Activated CD8-positive, alpha-beta memory T cell treated with anti-CD3 and anti-CD28 coated beads, Interleukin-2, amount 10 ng/mL, durations not matched to agents 7 days and 5 days (primary cell): ENCODE data around the gene ROR2. TPM values are rescaled to one million over a fixed set of nuclear protein-coding genes. Genes with fewer than 3 reads are reported as not detected.

ENCODE experiments used
- ATAC-seq: fragments of 150-1000 bp; cut with Tn5 transposase; one replicate; pipeline ENCODE4 v1.10.0; 2021; ENCODE audit warnings: moderate library complexity
- CTCF ChIA-PET: fragments of 350-600 bp; sonication (Branson Sonifier 250); formaldehyde crosslinking; loops from one replicate; lab custom pipeline; 2021; ENCODE audit warnings: antibody characterized with exemption; lab: Charles Lee
- DNase-seq: peaks from one replicate; pipeline ENCODE4 v3.0.0-alpha.2; 2020
- H3K27ac Mint-ChIP-seq: one replicate; pipeline ENCODE4 v1.8.0; 2021; ENCODE audit warnings: mild to moderate bottlenecking, mixed read lengths
- H3K27me3 Mint-ChIP-seq: one replicate; pipeline ENCODE4 v1.8.0; 2021; ENCODE audit warnings: mixed read lengths
- H3K36me3 Mint-ChIP-seq: one replicate; pipeline ENCODE4 v1.8.0; 2021; ENCODE audit warnings: mild to moderate bottlenecking, mixed read lengths
- H3K4me1 Mint-ChIP-seq: one replicate; pipeline ENCODE4 v1.8.0; 2021; ENCODE audit warnings: mixed read lengths
- H3K4me3 Mint-ChIP-seq: one replicate; pipeline ENCODE4 v1.8.0; 2021; ENCODE audit warnings: mild to moderate bottlenecking, moderate library complexity, mixed read lengths
- H3K9me3 Mint-ChIP-seq: one replicate; pipeline ENCODE4 v1.8.0; 2022; ENCODE audit warnings: low read depth, mixed read lengths
- total RNA-seq, 2 experiments: library from RNA; stranded (reverse); gene quantifications; one replicate each; pipeline ENCODE4 v1.2.3, GENCODE V29; 2021

Gene ROR2
- total RNA-seq, 2 experiments from 2014 or later = 3.0 to 3.2 TPM

- CTCF ChIA-PET = no interaction called here
- H3K9me3 Mint-ChIP-seq = no peaks in the 10 kb centered on the region
- DNase-seq (no peak), ATAC-seq (no peak)
- peaks cover 47% of the 10 kb centered on the region for H3K27me3 Mint-ChIP-seq
- no peak overlapping the region for H3K4me3 Mint-ChIP-seq
- no peak overlapping the region for H3K27ac Mint-ChIP-seq
- H3K36me3 Mint-ChIP-seq = no peaks in the 10 kb centered on the region
- H3K4me1 Mint-ChIP-seq = peaks cover 12% of the 10 kb centered on the region
Observed at GRCh38 chr9:91886414-91887076, 63.5 kb downstream of the ROR2 start.

DNA sequence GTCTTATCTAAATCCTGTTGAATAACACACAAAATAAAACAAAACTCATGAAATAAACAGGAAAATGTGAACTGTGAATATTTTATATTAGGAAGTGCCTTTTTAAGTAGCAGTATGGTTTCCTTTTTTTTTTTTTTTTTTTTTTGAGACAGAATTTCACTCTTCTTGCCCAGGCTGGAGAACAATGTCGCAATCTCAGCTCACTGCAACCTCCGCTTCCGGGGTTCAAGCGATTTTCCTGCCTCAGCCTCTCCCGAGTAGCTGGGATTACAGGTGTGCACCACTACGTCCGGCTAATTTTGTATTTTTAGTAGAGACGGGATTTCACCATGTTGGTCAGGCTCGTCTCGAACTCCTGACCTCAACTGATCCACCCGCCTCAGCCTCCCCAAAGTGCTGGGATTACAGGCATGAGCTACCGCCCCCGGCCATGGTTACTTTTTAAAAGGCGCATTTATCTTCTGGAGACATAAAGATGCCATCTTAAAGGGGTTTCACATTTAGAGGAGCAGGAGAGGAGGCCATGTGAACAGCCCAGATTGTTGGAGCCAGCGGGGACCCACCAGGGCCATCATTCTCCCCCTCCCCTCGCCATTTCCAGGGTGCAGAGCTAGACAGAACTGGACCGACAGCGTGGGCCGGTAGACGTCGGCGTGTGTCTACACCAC is 64.1 kb downstream of the ROR2 start:
- DNase-seq = no peak
- Mint-ChIP-seq H3K27me3 (peaks cover 48% of the 10 kb centered on the region), H3K27ac (no peak overlapping the region), H3K4me1 (peaks cover 12% of the 10 kb centered on the region), H3K36me3 (no peaks in the 10 kb centered on the region), H3K4me3 (no peak overlapping the region), H3K9me3 (no peaks in the 10 kb centered on the region)
- no peak for ATAC-seq
- CTCF ChIA-PET = no interaction called here

- Mint-ChIP-seq H3K4me3 (no peak overlapping the region), H3K36me3 (no peaks in the 10 kb centered on the region), H3K4me1 (peaks cover 12% of the 10 kb centered on the region), H3K9me3 (no peaks in the 10 kb centered on the region), H3K27me3 (peaks cover 44% of the 10 kb centered on the region), H3K27ac (no peak overlapping the region)
- no peak for DNase-seq
- CTCF ChIA-PET = no interaction called here
- ATAC-seq = no peak
Observed at GRCh38 chr9:91884696-91885687, 65.0 kb downstream of the ROR2 start.

DNA sequence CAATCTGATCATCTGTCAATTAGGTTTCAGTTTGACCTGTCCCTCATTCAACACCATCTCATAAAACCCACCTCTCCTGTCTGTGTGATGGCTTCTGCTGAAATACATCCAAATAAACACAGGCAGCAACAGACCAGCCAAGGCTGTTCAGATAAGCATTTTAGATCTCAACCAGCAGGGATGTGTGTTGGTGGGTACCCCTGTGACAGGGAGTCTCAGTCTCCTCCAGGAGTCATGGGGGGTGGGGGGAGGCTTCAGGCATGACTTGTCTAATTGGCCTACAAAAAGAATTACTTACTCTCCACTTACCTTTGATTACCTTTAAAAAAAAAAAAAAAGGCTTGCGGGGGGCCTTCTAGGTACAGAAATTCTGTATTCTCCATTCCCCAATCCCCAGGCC is 65.9 kb downstream of the ROR2 start:
- peaks cover 12% of the 10 kb centered on the region for H3K4me1 Mint-ChIP-seq
- H3K4me3 Mint-ChIP-seq = no peak overlapping the region
- no peaks in the 10 kb centered on the region for H3K36me3 Mint-ChIP-seq
- CTCF ChIA-PET = no interaction called here
- peaks cover 44% of the 10 kb centered on the region for H3K27me3 Mint-ChIP-seq
- ATAC-seq (no peak), DNase-seq (no peak)
- H3K27ac Mint-ChIP-seq = no peak overlapping the region
- no peaks in the 10 kb centered on the region for H3K9me3 Mint-ChIP-seq

DNA sequence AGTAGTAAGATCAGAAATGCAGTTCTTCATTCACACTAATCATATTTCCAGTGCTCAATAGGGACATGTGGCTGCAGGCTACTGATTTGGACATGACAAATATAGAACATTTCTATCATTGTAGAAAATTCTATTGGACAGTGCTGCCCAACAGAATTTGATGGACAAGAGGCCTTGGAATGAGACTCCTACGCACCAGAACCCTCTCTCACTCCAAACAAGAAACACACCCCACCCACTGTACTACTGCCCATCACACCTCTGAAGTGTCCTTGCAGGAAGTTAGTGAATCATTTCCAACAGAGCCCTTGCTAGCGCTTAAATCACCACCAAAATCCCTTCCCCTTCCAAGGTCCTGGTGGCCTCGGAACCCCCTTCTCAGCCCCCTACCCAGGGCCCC is 66.5 kb downstream of the ROR2 start:
- Mint-ChIP-seq H3K27ac (no peak overlapping the region), H3K9me3 (no peaks in the 10 kb centered on the region), H3K36me3 (no peaks in the 10 kb centered on the region), H3K4me1 (peaks cover 12% of the 10 kb centered on the region), H3K4me3 (no peak overlapping the region), H3K27me3 (peaks cover 38% of the 10 kb centered on the region)
- CTCF ChIA-PET = no interaction called here
- DNase-seq (no peak), ATAC-seq (no peak)

- H3K4me3 Mint-ChIP-seq = no peak overlapping the region
- no peak overlapping the region for H3K27ac Mint-ChIP-seq
- CTCF ChIA-PET = no interaction called here
- peaks cover 12% of the 10 kb centered on the region for H3K4me1 Mint-ChIP-seq
- no peak for DNase-seq
- no peak for ATAC-seq
- peaks cover 35% of the 10 kb centered on the region for H3K27me3 Mint-ChIP-seq
- no peaks in the 10 kb centered on the region for H3K9me3 Mint-ChIP-seq
- H3K36me3 Mint-ChIP-seq = no peaks in the 10 kb centered on the region
Observed at GRCh38 chr9:91882627-91883026, 67.4 kb downstream of the ROR2 start.

GRCh38 chr9:91880378-91880972 is 69.6 kb downstream of the ROR2 start:
- Mint-ChIP-seq H3K27ac (no peak overlapping the region), H3K27me3 (peaks cover 44% of the 10 kb centered on the region), H3K4me3 (no peak overlapping the region), H3K4me1 (peaks cover 12% of the 10 kb centered on the region), H3K9me3 (no peaks in the 10 kb centered on the region), H3K36me3 (no peaks in the 10 kb centered on the region)
- DNase-seq (no peak), ATAC-seq (no peak)
- CTCF ChIA-PET = no interaction called here

GRCh38 chr9:91879231-91879630 is 70.8 kb downstream of the ROR2 start:
- CTCF ChIA-PET = interaction anchor here (0.9 kb wide), 1 partner anchor 9 kb away, joined by 3 read pairs; no protein-coding TSS in a partner anchor
- Mint-ChIP-seq H3K36me3 (no peaks in the 10 kb centered on the region), H3K4me3 (no peak overlapping the region), H3K27me3 (peaks cover 48% of the 10 kb centered on the region), H3K27ac (no peak overlapping the region), H3K4me1 (peaks cover 7% of the 10 kb centered on the region), H3K9me3 (no peaks in the 10 kb centered on the region)
- DNase-seq (no peak), ATAC-seq (no peak)

- H3K36me3 Mint-ChIP-seq = no peaks in the 10 kb centered on the region
Observed at GRCh38 chr9:91873637-91874051, 76.4 kb downstream of the ROR2 start.

GRCh38 chr9:91868732-91869391 is 81.2 kb downstream of the ROR2 start:
- CTCF ChIA-PET = no interaction called here
- Mint-ChIP-seq H3K9me3 (no peaks in the 10 kb centered on the region), H3K4me1 (no peaks in the 10 kb centered on the region), H3K27ac (no peak overlapping the region), H3K36me3 (no peaks in the 10 kb centered on the region), H3K4me3 (no peak overlapping the region), H3K27me3 (peaks cover 65% of the 10 kb centered on the region)
- DNase-seq (no peak), ATAC-seq (no peak)

More at GRCh38 chr9:91873637-91874051, 76.4 kb downstream of the ROR2 start:
- ATAC-seq = no peak
- Mint-ChIP-seq H3K4me1 (no peaks in the 10 kb centered on the region), H3K4me3 (no peak overlapping the region), H3K27ac (no peak overlapping the region), H3K27me3 (peaks cover 61% of the 10 kb centered on the region), H3K9me3 (no peaks in the 10 kb centered on the region)
- CTCF ChIA-PET = no interaction called here
- DNase-seq = no peak

GRCh38 chr9:91867740-91868139 is 82.3 kb downstream of the ROR2 start:
- DNase-seq (no peak), ATAC-seq (no peak)
- CTCF ChIA-PET = no interaction called here
- H3K9me3 Mint-ChIP-seq = no peaks in the 10 kb centered on the region
- no peaks in the 10 kb centered on the region for H3K4me1 Mint-ChIP-seq
- H3K27me3 Mint-ChIP-seq = peaks cover 72% of the 10 kb centered on the region
- no peak overlapping the region for H3K4me3 Mint-ChIP-seq
- no peaks in the 10 kb centered on the region for H3K36me3 Mint-ChIP-seq
- H3K27ac Mint-ChIP-seq = no peak overlapping the region

DNA sequence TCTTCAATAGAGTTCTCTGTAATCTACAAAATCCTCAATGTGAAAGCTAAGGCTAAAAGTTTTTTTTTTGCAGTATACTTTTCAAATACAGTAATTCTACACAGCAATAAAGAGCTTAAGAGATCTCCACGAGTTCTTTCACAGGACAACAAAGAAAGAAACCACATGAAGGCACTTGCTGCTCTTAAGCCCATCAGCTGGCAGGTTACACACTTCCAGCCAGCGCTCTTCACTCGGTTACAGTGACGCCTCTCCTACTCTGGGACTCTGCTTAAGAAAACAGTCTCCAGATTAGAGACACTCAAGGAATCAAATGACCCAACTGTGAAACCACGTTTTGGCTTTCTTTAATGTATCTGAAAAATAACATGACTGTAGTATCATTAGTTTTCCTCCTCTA is 85.0 kb downstream of the ROR2 start:
- H3K4me1 Mint-ChIP-seq = no peaks in the 10 kb centered on the region
- ATAC-seq (no peak), DNase-seq (no peak)
- CTCF ChIA-PET = no interaction called here
- H3K36me3 Mint-ChIP-seq = no peaks in the 10 kb centered on the region
- no peaks in the 10 kb centered on the region for H3K9me3 Mint-ChIP-seq
- H3K4me3 Mint-ChIP-seq = no peak overlapping the region
- no peak overlapping the region for H3K27ac Mint-ChIP-seq
- peaks cover 52% of the 10 kb centered on the region for H3K27me3 Mint-ChIP-seq

GRCh38 chr9:91864380-91864779 is 85.6 kb downstream of the ROR2 start:
- Mint-ChIP-seq H3K27ac (no peak overlapping the region), H3K9me3 (no peaks in the 10 kb centered on the region), H3K36me3 (no peaks in the 10 kb centered on the region), H3K27me3 (peaks cover 45% of the 10 kb centered on the region), H3K4me3 (no peak overlapping the region), H3K4me1 (no peaks in the 10 kb centered on the region)
- no peak for DNase-seq
- CTCF ChIA-PET = no interaction called here
- ATAC-seq = no peak
